GM23248 (cell line): ENCODE data around the gene NUDT7.

Experiments used
- EZH2 ChIP-seq: fragments of 200-600 bp; sonication (generic); IDR thresholded peaks from 2 replicates; pipeline ENCODE4 v1.6.1; 2018; ENCODE audit warnings: antibody characterized with exemption, mild to moderate bottlenecking; ENCODE audit not compliant: insufficient read depth, poor library complexity, severe bottlenecking
- EZH2phosphoT487 ChIP-seq: fragments of 200-600 bp; sonication (generic); IDR thresholded peaks from 2 replicates; pipeline ENCODE4 v1.6.1; 2018; ENCODE audit warnings: antibody characterized with exemption, moderate library complexity, mild to moderate bottlenecking, low read depth; ENCODE audit not compliant: insufficient read depth

GRCh38 chr16:77761204-77761603 is 38.9 kb downstream of the NUDT7 start:
- no peak for TF ChIP-seq EZH2phosphoT487
- no peak for TF ChIP-seq EZH2
